OCI-LY3 (cell line): ENCODE measurements around the gene EPHA6.

Experiments
- H2AFZ ChIP-seq: fragments of 200-600, 300-600 bp; shearing (Covaris generic); 2 replicates; pipeline ENCODE4 v1.6.0; 2014; ENCODE audit warnings: antibody characterized with exemption, low read depth, low read length
- H3K27ac ChIP-seq: fragments of 200-600, 300-600 bp; sonication (generic); 2 replicates; pipeline ENCODE4 v1.5.1; 2014; ENCODE audit warnings: mild to moderate bottlenecking, low read length, moderate library complexity, mixed read lengths
- H3K27me3 ChIP-seq: fragments of 200-600, 300-600 bp; sonication (generic); 2 replicates; pipeline ENCODE4 v1.6.1; 2014; ENCODE audit warnings: low read depth, low read length, mixed read lengths
- H3K36me3 ChIP-seq: fragments of 200-600, 300-600 bp; sonication (generic); replicated peaks from 2 replicates; pipeline ENCODE3; 2014; ENCODE audit warnings: low read depth, low read length, mixed read lengths
- H3K4me1 ChIP-seq: fragments of 300-600, 200-600 bp; sonication (generic); 2 replicates; pipeline ENCODE4 v1.6.1; 2014; ENCODE audit warnings: low read length, mixed read lengths
- H3K4me2 ChIP-seq: fragments of 200-600, 300-600 bp; sonication (generic); 2 replicates; pipeline ENCODE4 v1.6.1; 2014; ENCODE audit warnings: low read length, mixed read lengths
- H3K4me3 ChIP-seq: fragments of 300-600, 200-600 bp; sonication (generic); 2 replicates; pipeline ENCODE4 v1.5.1; 2014; ENCODE audit warnings: antibody characterized with exemption, mild to moderate bottlenecking, low read length, moderate library complexity
- H3K79me2 ChIP-seq: fragments of 300-600, 200-600 bp; shearing (Covaris generic); 2 replicates; pipeline ENCODE4 v1.6.1; 2014; ENCODE audit warnings: mild to moderate bottlenecking, low read length, mixed read lengths
- H3K9ac ChIP-seq: fragments of 300-600, 200-600 bp; shearing (Covaris generic); 2 replicates; pipeline ENCODE4 v1.6.0; 2014; ENCODE audit warnings: mild to moderate bottlenecking, low read length, moderate library complexity
- H3K9me3 ChIP-seq: fragments of 200-600, 300-600 bp; shearing (Covaris generic); 2 replicates; pipeline ENCODE4 v1.6.1; 2014; ENCODE audit warnings: low read length, mixed read lengths; ENCODE audit not compliant: insufficient read depth
- H4K20me1 ChIP-seq: fragments of 200-600, 300-600 bp; sonication (generic); 2 replicates; pipeline ENCODE4 v1.6.1; 2016; ENCODE audit warnings: low read length, mixed read lengths; ENCODE audit not compliant: insufficient read depth
- EZH2phosphoT487 ChIP-seq: fragments of 200-600 bp; shearing (Covaris generic); IDR thresholded peaks from 2 replicates; pipeline ENCODE4 v1.6.1; 2018; ENCODE audit warnings: antibody characterized with exemption, mixed run types, low read depth
- TF ChIP-seq, protein P1 (sequence below): fragments of 200-600, 300-600 bp; sonication (generic); IDR thresholded peaks from 2 replicates; pipeline ENCODE4 v1.5.1; 2014; ENCODE audit warnings: antibody characterized with exemption, low read length, low read depth

The EPHA6 gene

DNA sequence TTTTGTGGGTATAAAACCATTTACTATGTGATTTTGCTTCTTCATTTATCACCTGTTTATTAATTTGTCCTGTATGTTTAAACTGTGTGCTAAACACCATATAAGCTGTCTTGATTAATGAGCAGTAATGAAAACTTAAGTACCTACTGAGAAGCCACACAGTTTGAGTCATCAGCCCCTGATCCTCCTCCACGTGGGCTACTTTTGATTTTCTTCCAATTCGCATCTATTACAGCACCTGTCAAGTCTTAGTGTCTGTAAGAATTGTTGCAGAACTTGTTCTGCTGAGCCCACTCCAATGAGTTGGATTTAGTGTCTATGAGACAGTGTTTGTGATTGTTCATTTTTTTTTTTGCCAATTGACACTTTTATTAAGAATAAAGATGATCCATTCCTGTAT, 16.8 kb downstream of the EPHA6 start:
- H3K4me3 ChIP-seq: no peak overlapping the region
- no peak overlapping the region for H2AFZ ChIP-seq
- H3K9me3 ChIP-seq: no peaks in the 10 kb centered on the region
- H4K20me1 ChIP-seq: no peaks in the 10 kb centered on the region
- TF ChIP-seq, protein P1, sequence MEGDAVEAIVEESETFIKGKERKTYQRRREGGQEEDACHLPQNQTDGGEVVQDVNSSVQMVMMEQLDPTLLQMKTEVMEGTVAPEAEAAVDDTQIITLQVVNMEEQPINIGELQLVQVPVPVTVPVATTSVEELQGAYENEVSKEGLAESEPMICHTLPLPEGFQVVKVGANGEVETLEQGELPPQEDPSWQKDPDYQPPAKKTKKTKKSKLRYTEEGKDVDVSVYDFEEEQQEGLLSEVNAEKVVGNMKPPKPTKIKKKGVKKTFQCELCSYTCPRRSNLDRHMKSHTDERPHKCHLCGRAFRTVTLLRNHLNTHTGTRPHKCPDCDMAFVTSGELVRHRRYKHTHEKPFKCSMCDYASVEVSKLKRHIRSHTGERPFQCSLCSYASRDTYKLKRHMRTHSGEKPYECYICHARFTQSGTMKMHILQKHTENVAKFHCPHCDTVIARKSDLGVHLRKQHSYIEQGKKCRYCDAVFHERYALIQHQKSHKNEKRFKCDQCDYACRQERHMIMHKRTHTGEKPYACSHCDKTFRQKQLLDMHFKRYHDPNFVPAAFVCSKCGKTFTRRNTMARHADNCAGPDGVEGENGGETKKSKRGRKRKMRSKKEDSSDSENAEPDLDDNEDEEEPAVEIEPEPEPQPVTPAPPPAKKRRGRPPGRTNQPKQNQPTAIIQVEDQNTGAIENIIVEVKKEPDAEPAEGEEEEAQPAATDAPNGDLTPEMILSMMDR: no peak
- no peak for TF ChIP-seq EZH2phosphoT487
- H3K27me3 ChIP-seq: no peaks in the 10 kb centered on the region
- no peaks in the 10 kb centered on the region for H3K36me3 ChIP-seq
- H3K27ac ChIP-seq: no peak overlapping the region
- H3K4me2 ChIP-seq: no peak overlapping the region
- H3K9ac ChIP-seq: no peak overlapping the region
- H3K79me2 ChIP-seq: no peaks in the 10 kb centered on the region
- no peaks in the 10 kb centered on the region for H3K4me1 ChIP-seq

DNA sequence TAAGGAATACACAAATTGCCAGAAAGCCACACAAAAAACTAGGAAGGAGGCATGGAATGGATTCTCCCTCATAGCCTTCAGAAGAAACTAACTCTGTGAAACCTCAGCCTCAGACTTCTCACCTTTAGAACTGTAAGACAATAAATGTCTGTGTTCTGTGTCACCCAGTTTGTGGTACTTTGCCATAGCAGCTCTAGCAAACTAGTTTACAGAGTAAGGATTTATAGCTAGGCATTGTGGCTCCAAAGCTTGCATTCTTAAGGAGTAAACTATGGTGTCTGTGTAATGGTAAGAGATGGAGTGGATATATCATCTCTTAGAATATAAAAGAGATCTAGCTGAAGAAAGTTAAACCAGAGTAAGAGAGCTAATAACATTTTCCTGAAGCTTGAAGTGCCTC, 18.9 kb downstream of the EPHA6 start:
- Histone ChIP-seq H2AFZ (no peak overlapping the region), H3K4me1 (no peaks in the 10 kb centered on the region), H3K36me3 (no peaks in the 10 kb centered on the region), H3K4me2 (no peak overlapping the region), H3K79me2 (no peaks in the 10 kb centered on the region), H3K27me3 (no peaks in the 10 kb centered on the region), H3K4me3 (no peak overlapping the region), H3K9ac (no peak overlapping the region), H4K20me1 (no peaks in the 10 kb centered on the region), H3K9me3 (no peaks in the 10 kb centered on the region), H3K27ac (no peak overlapping the region)
- TF ChIP-seq EZH2phosphoT487: no peak
- TF ChIP-seq, protein P1: no peak

DNA sequence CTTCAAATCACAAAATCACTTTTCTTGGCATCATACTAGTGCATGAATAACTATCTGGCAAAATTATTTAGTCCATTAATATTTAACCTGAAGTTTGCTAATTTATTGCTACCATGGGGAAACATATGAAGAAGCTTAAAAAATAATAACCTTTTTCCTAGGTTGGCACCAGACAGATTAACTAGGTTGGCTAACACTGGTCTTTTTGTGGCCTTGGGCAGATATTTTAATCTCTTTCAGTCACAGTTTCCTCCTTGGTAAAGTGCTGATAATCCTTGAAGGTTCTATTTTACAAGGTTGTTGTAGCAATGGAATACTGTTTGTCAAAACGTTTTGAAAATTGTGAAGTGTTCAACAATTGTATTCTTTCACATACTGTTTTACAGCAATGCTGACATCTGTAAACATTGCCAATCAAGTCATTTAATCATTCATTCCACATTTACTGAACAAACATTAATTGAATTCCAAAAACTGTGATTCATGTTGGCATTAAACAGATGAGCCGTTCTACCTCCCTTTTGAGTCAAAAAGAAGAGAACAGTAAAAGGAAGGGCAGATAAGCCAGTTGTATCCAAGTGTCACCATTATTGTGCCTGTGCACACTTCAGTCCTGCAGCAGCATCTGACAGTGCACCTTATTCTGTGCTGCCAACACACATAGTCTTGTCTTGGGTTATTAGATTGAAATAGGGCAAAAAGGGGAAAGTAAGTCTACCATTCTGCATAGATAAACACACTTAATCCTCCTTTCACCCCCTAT, 21.9 kb downstream of the EPHA6 start:
- Histone ChIP-seq H3K9me3 (no peaks in the 10 kb centered on the region), H3K36me3 (no peaks in the 10 kb centered on the region), H3K79me2 (no peaks in the 10 kb centered on the region), H3K4me1 (no peaks in the 10 kb centered on the region), H4K20me1 (no peaks in the 10 kb centered on the region), H3K27me3 (no peaks in the 10 kb centered on the region), H3K4me2 (no peak overlapping the region), H3K27ac (no peak overlapping the region), H3K4me3 (no peak overlapping the region), H2AFZ (no peak overlapping the region), H3K9ac (no peak overlapping the region)
- TF ChIP-seq EZH2phosphoT487: no peak
- TF ChIP-seq, protein P1: no peak

DNA sequence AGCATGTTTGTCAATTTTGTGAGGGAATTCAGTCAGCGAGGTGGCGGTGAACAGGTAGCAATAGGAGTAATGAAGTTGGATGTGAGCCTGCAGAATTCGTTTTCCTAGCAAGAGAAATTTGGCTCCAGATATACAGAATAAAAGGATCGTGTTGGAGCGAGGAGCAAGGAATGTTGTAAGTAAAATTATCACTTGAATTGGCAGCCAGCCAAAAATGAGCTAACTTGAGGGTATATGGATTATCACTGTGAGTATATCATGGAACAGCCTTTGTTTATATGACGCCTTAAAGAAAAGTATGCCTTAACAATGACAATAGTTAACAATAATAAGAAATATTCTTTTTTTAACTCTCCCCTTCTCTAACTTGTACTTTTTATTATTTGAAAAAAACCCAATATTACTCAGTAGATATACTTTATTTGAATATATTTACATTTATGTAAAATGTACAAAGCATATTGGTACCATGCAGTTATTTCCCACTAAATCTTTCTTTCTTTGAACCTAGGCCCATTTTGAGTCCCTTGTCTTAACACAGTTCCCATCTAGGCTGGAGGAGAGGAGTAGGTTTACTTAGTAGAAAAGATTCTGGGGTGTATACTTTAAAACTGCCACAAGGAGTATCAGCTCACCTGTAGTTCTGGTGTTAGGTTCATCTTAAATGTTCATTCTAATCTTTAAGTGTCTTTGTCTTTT, 29.3 kb downstream of the EPHA6 start:
- H3K27me3 ChIP-seq: no peaks in the 10 kb centered on the region

More for the DNA sequence above, 29.3 kb downstream of the EPHA6 start:
- Histone ChIP-seq H3K79me2 (no peaks in the 10 kb centered on the region), H3K27ac (no peak overlapping the region), H3K4me3 (no peak overlapping the region), H4K20me1 (no peaks in the 10 kb centered on the region), H3K4me1 (no peaks in the 10 kb centered on the region), H3K9ac (no peak overlapping the region), H3K9me3 (no peaks in the 10 kb centered on the region), H3K4me2 (no peak overlapping the region), H3K36me3 (no peaks in the 10 kb centered on the region), H2AFZ (no peak overlapping the region)
- TF ChIP-seq EZH2phosphoT487: no peak
- TF ChIP-seq, protein P1: no peak
